IPS DF 4.7 (cell line): ENCODE results near the gene PRICKLE1.

Source experiments
- DNase-seq: peaks from one replicate; pipeline ENCODE4 v3.0.0-alpha.2; 2013; ENCODE audit warnings: low spot score; ENCODE audit errors: extremely low read depth

PRICKLE1 gene

DNA sequence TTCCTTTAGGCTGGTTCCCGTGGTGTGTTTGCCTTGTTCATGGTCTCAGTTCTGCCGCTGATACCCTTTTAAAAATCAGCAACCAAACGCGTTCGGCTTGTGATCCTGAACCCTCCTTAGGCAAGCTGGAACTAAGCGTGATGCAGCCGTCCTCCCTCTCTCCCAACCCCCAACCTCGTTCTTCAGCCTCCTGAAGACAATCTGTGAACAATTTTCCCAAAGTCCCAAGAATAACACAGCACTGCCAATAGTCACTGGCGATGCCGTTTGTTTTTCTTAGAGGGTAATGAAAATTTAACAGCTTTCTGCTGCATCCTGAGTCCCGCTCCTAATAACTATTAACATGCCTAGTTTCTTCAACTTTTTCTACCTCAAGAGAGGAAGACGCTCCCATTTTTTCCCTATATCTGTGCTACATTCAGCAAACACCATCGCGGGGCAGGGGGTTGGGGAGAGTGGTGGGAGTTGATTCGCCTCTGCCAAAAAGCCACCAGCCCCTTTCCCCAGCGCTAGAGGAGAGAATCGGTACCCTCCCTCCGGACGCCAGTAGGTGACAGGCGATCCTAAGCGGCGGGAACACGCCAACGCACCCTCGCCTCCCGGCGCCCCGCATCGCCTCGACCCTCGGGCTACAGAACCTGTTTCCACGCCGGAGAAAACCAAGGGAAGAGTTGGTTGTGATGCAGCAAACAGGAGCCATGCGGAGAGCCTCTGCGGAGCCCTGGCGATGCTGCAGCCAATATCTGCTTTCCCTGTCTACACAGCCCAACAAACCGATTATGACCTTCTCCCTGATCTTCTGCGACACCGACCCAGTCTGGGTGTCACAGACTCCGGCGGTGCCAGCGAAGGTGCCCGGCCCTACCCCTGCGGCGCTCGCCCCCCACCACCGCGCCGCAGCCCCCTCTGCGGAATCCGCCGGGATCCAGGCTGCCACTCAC, 752 bp downstream of the PRICKLE1 start:
- no peak for DNase-seq

DNA sequence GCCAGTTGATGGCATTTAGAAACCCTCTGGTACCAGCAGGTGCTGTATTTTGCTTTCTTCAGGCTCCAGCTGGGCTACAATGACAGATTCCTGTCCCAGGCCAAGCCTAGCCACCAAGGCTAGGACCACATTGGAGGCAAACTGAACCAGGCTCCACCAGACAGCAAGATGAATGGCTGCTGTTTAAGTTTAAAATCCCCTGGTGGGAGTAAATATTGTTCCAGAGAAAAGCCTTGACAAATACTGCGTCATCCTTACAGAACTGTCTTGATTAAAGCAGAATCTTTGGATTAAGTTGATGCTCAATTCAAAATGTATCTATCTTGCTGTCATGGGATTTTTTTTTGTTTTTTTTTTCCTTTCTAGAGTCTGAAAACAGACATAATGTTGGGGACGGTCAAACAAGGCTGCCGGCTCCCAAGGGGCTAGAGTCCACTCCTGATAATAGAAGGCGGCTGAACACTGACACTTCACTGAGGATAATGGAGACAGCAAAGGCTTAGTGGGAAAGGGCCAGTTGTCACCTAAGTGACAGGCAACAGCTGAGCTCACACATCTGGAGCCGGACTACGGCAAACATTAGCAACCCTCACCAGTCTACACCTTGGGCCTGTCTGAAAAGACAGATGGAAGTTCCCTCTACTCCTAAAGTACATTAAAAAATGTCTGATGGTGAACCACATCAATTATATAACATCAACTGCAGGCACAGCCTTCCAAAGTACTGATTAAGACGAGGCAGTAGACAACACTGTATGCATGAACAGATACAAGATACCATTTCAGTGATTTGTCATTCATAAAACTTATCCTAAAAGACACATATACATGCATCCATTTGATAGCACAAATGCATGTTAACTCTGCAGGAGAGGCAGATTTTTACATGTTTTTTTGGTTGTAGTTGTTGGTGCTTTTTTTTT, 1.7 kb downstream of the PRICKLE1 start:
- no peak for DNase-seq

DNA sequence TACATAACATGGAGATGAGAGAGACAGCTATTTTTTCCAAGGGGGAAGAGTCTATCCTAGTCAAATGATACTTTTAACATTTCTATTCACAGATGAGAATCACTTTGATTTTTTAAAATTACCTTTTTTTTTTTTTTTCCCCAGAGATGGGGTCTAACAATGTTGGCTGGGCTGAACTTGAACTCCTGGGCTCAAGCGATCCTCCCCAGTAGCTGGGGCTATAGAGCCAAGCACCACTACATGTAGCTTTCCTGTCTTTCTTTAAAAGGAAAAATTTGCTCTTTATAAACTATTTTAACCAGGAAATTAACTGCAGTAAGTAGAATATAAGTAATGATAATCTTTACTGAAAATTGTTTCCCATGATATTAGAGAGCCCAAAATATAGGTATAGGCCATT, 3.3 kb downstream of the PRICKLE1 start:
- DNase-seq: no peak

DNA sequence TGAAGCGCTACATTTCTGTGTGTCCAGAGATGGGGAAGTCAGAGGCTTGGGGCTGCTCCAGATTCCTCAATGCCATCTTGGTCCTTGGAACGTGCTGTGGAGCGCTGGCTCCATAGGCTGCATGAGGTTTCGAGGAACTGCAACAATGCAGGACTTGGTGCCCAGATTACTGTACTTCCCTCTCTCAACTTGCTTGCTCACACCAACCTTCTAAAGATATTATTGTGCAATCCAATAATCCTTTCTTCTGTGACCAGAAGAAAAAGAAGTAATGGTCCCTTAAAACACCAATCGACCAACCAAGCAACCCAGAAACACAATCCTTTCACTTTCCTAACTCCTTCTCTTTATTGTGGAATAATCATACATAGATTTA, 3.7 kb downstream of the PRICKLE1 start:
- no peak for DNase-seq

DNA sequence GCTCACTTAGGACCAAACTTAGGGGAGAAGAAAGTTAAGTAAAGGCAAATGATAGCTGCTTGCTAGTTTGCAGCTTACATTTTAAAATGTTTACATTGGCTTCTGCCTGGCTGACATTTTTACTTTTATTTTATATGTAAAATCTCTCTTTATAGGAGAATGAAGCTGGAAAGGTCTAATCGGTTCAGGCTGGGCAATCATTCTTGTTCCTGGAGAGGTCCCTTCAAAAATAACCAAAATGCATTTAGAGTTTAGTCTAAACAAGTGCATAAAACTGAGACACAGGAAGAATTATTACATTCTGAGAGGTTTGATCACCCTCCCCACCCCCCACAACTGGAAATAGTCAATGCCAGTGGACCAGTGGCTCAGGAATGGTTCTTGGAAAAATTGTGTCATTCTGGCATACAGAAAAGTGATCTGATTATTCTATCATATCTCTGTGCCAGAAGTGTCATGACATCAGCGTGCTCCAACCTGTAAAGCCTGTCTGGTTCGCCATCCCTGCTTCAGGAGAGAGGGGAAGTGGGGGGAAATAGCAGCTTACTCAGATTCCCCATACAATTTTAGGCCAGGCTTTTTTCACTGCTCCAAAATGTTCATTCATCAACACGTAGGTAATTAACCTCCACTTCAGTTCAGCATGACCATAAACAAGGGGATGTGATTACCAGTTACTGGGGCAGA, 4.2 kb downstream of the PRICKLE1 start:
- DNase-seq: no peak

DNA sequence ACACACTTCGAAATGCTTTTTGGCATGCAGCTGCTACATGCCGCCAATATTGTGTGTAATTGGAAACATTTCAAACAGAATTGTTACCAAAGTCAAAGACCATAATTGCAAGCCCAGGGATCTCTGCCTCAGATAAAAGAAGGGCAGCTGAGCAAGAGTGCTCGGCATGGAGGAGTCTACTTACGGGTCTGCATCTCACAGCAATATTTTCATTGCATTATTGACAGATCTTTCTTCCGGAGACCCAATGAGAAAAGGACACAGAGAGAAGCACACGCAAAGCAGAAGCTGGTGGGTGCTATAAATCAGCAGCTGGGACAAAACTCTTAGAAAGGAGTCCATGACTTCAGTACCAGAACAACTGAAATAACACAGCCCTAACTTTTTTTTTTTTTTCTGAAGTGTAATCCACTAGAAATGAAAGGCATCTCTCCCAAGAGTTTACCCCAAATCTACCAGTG, 4.9 kb downstream of the PRICKLE1 start:
- DNase-seq: no peak

DNA sequence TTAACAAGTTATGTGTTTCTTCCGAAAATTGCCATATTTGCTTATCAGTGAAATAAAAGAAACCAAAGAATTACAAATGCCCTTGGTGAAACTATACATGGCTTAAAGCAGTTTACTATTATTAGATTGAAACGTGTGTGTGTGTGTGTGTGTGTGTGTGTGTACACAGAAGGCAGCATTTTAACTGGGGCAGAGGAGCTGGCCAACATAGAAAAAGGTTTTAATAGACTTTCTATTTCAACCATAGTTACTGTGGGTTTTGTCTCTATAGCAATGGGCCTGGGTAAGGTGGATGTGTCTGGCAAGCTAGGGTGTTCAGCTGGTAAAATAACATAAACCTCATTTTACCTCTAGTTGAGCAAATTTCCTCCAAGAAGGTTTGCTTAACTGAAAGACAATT, 6.5 kb downstream of the PRICKLE1 start:
- DNase-seq: no peak

DNA sequence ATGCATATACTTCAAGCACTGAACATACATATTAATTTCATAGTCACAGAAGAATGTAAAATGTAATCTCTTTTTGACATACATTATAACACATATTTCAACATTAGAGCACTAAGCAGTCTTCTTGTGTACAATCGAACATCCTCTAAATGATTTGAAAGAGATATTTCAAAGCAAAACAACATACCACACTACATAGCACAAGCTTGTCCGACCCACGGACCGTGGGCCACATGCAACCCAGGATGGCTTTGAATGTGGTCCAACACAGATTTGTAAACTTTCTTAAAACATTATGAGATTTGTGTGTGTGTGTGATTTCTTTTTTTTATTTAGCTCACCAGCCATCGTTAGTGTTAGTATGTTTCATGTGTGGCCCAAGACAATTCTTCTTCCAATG, 7.0 kb downstream of the PRICKLE1 start:
- DNase-seq: no peak

DNA sequence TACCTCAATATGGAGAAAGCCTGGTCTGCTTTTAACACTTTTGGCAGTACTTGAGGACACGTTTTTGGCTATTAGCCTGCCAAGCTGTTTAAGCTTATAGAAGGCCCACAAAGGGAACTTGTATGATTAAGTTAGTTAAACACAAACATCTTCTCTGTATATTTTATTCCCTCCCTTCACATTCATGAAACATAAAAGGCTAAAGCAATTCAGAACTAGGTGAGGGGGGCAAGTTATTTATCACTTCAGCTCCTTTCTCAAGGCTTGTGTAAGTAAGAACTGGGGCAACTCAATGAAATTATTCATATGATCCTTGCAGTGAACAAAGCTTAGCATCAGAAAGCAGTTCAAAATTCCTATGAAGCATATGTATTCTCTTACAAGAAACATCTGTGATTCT, 7.5 kb downstream of the PRICKLE1 start:
- no peak for DNase-seq

DNA sequence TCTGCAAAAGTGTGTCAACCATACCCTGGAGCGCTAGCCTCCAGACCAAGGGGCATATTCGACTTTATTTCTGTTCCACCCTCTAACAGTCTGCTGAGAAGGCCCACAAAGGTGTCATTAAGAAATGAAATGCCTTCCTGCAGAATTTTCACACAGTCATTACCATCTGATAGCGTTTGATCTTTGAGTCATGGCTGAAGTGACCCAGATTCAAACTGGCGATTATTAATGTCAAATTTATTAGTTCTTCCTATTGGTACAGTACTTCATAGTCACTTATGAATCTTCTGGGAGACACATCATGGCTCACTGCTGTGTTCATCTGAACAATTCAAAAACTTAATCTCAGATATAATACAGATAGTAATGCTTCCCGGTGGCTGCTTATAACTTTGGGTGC, 13.2 kb downstream of the PRICKLE1 start:
- DNase-seq: no peak

DNA sequence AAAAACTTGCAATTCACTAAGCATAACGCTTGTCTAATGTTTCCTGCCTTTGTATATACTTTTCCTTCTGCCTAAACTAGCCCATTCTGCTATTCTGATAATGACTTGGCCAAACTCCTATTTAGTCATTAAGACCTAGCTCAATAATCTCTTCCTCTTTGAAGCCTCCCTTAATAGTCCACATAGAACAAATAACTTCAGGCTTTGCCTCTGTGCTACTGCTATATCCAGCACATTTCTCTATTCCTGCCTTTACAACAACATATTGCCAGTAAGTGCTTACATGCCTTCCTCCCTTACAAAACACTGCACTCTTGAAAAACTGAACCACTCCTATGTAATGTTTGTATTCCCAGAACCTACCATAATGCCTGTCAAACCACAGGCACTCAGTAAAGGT, 13.8 kb downstream of the PRICKLE1 start:
- DNase-seq: no peak

DNA sequence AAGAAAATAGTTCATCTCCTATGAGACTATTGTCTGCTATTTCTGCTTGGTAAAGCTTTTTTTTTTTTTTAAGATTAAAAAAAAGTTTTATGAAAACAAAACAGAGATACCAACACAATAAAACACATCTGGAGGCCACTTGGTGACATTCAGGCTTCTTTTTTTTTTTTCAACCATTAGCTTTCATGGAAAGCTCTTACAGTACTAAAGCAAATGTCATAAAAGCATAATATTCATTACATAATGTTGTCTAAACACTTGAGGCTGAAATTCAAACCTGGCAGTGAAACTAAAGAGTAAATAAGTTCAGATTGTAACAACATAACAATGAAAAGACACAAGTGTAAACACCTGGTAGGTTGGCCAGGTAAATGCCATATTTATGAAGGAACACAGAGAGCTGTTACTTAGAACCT, 14.7 kb downstream of the PRICKLE1 start:
- DNase-seq: no peak

DNA sequence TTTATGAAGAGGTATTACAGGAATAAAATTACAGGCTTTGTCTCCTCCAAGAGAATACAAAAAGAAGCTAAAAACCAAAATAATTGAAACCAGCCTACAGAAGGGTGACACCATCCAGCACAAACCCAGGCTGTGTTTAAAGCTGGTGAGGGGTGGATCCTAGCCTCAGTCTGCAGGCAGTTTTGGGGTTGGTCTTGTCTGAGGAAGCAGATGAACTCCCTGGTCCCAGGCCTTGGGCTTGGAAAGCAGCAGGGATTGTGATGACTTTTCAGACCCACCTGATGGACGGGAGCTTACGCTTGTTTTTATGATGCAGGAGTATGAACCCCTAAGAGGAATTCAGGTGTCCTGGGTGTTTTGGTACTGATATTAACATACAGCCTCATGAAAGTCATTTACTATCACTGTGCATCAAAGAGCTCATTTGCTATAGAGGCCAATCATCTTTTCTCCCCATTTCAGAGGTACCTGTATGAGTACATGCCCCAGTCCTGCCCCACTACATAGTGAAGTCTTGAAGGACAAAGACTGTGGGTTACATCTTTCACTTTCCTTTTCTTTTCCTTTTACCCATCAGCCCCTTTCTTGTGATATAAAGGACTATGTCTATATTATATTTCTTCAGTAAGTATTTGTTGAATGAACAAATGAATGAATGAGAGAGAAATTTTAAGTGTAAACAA, 18.1 kb downstream of the PRICKLE1 start:
- DNase-seq: no peak

DNA sequence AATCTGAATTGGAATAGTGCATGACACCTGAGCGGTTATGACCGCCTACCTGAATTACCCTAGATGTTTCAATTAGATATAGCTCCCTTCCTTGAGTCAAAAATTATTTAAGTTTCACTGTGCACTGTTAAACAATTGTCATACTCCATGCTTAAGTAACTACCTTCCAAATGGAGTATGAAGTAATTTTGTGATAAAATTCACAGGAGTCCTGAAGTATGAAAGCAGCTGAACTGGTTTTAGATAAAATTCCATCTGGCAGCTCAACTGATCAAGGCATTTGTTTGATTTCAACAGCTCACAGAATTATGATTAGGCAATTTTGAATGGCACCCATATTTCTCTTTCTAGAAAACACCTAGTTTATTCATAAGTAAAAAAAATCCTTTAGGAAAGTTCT, 19.5 kb downstream of the PRICKLE1 start:
- no peak for DNase-seq

DNA sequence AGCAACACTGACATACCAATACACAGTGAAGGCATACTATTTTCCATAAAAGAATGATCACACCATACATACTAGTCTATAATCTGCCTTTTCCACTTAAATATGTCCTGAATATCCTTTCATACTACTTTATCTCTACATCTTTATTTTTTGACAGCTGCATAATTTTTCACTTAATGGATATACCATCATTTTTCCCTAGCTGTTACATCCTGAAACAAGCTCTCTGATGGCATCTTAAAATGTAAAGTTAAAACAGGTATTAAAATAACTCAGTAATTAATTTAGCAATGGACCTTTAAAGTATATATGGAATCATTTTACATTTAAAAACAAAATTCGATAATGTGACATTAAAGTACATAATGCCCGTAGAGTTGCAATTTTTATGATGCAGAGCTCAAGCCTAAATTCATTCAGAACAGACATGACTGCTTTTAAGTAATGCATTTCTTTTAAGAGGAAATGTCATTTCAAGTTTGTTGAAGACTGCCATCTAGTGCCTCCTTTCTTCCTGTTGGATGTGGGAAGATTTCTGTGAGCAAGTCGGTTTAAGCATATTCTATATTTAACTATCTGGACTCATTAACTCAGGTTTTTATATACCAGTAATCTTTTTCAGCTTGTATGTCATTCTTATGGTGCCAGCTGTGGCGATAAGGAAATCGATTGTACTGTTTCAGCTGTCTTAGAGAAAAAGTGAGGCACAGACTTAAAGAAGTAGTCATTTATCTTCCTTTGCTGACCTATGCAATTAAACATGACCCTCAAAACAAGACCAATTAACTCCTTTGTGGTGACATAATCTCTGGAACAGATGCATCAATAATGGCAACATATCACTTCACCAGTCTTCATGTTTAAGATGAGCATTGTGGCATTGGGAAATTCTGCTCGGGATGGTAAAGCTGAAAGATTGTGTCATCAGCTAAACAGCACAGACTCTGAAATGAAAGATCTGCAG, 20.3 kb downstream of the PRICKLE1 start:
- DNase-seq: no peak

DNA sequence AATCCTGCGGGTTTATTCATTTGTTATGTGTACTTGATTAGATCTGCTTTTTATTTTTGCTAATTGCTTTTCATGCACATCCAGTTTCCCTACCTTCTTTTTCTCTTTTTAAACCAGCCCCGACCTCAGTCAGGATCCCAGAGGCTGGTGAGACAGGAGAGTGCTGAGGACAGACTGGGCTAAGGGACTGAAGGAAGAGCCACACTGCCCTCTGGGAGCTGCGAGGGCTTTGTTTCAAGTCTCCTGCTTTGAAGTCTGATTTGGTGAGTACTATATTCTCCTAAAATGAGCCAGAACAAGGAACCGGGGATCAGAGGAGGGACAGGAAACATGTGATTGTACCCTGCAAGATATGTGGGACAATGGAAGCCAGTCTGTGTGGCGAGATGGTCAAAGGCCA, 23.9 kb downstream of the PRICKLE1 start:
- DNase-seq: no peak

DNA sequence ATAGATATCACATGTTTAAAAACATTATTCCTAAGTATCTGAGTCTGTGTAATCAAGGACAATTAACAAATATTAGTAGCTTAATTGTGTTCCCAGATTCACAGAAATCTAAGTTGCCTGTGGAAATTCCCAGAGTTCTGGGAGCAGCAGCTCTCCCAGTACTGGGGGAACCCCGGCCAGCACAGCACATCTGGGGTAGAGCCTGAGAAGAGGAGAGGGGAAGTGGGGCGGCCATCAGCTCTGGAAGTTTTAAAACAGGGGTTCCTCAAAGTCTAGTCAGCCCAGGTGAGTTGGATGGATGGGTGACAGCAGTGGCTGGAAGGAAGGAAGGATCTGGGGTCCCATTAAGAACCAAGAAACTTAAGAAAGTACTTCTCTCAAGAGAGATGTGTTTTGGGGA, 24.6 kb downstream of the PRICKLE1 start:
- DNase-seq: no peak

DNA sequence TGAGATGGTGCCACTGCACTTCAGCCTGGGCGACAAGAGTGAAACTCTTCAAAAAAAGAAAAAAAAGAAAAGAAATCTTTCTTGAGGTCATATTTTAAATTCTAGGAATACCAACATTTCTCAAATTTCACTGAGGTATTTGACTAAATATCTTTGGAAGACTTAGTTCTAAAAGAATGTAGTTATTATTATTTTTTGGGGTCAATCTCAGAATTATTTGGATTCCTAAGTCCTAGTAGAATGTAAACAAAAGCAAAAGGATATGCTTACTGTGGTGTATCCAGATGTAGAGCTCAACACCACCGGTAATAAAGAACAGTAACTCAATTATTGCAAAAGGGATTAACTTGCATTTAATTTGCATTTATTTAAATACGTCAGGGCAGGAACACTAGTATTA, 25.0 kb downstream of the PRICKLE1 start:
- DNase-seq: no peak

DNA sequence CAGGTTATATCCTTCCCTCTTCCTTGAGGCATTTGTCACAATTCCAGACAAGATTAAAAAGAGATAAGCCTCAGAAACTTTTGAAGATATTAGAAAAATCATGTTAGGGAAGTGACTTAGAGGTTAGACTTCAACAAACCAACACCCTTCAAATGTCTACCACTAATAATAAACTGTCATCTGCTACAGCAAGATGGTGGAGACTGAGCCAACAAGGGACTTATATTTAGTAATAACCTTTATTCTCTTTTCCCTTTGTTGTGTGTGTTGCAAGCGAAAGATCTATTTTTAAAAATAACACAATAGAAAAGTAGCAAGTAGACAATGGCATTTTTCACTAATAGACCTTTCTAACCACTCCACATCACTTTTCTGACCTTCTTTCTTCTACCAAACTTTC, 28.6 kb downstream of the PRICKLE1 start:
- no peak for DNase-seq

DNA sequence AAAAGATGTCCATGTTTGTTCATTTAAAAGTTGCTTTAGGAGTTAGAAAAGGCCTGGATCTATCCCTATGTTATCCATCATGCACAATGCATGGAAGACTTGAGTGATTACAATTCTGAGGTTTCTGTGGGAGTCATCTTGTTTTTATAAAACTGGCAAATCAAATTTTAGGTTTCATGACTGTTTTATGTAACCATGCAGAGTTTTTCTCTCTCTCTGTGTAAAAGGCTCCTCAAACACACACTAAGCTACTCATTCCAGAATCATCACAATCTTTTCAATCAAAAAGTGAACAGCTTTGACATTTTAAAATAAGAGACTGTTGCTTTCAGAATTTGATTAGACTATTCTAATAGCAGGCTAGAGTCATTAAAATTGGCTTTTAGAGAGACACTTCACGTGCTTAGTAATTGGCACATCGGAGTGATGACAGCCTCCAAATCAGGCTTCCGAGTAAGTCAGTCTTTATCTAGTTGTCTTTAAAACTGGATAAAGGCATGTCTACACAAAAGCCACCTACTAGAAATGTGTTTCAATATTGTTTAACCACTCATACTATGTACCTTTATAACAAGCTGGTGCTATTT, 31.9 kb downstream of the PRICKLE1 start:
- no peak for DNase-seq
